B cell (primary cell): ENCODE results near the gene PIGM.

ENCODE experiments used
- EZH2 ChIP-seq: IDR thresholded peaks from 2 replicates; pipeline ENCODE4 v1.6.1; 2012; ENCODE audit warnings: borderline replicate concordance, low read depth, mild to moderate bottlenecking, moderate library complexity, low read length; ENCODE audit not compliant: insufficient read depth, poor library complexity, severe bottlenecking
- TF ChIP-seq, protein P1 (sequence below): fragments of 200-600 bp; IDR thresholded peaks from one replicate; pipeline ENCODE4 v1.8.0; 2022; ENCODE audit warnings: antibody characterized with exemption, mild to moderate bottlenecking

DNA sequence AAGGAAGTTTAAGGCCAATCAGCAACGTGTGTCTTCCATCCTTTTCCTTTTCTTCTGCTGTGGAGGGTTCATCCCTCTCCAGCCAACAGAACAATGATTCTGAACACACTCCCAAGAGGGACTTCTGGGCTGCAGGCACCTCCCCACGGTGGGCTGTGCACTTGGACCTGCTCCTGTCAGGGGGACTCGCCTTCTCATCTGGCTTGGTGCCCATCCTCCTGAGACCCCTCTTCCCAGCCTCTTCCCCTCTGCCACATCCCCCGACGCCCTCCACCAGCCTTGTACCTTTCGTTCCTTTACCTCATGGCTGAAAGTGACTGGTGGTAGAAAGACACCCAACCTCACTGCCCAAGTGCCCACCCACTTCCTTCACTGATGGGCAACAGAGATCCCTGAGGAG, 51.7 kb downstream of the PIGM start:
- TF ChIP-seq, protein P1, sequence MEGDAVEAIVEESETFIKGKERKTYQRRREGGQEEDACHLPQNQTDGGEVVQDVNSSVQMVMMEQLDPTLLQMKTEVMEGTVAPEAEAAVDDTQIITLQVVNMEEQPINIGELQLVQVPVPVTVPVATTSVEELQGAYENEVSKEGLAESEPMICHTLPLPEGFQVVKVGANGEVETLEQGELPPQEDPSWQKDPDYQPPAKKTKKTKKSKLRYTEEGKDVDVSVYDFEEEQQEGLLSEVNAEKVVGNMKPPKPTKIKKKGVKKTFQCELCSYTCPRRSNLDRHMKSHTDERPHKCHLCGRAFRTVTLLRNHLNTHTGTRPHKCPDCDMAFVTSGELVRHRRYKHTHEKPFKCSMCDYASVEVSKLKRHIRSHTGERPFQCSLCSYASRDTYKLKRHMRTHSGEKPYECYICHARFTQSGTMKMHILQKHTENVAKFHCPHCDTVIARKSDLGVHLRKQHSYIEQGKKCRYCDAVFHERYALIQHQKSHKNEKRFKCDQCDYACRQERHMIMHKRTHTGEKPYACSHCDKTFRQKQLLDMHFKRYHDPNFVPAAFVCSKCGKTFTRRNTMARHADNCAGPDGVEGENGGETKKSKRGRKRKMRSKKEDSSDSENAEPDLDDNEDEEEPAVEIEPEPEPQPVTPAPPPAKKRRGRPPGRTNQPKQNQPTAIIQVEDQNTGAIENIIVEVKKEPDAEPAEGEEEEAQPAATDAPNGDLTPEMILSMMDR, result no peak
- no peak for TF ChIP-seq EZH2
